HFFc6 (cell line): ENCODE measurements around the gene REPIN1. TPM values are rescaled to one million over a fixed set of nuclear protein-coding genes. Genes with fewer than 3 reads are reported as not detected.
A peak's percentile ranks its signal among the peaks of the same experiment; 100 is the strongest.
"Not testable (repeated sequence)": the region's sequence is repeated elsewhere in the genome, so short reads cannot be mapped to it uniquely, and the experiment has no call there.

Experiments used
- DNase-seq: peaks from one replicate; pipeline ENCODE4 v3.0.0-alpha.2; 2018
- H3K27ac Mint-ChIP-seq: 2 replicates; pipeline ENCODE4 v1.8.0; 2020; ENCODE audit warnings: mild to moderate bottlenecking, mixed read lengths
- H3K27me3 Mint-ChIP-seq: 2 replicates; pipeline ENCODE4 v1.8.0; 2021; ENCODE audit warnings: mild to moderate bottlenecking, moderate library complexity, mixed read lengths; ENCODE audit not compliant: insufficient read depth
- H3K36me3 Mint-ChIP-seq: 2 replicates; pipeline ENCODE4 v1.8.0; 2021; ENCODE audit warnings: low read depth, mixed read lengths
- H3K4me1 Mint-ChIP-seq: 2 replicates; pipeline ENCODE4 v1.8.0; 2020; ENCODE audit warnings: low read depth, mixed read lengths
- H3K4me3 Mint-ChIP-seq: 2 replicates; pipeline ENCODE4 v1.8.0; 2020; ENCODE audit warnings: mild to moderate bottlenecking, moderate library complexity, mixed read lengths
- H3K9me3 Mint-ChIP-seq: 2 replicates; pipeline ENCODE4 v1.8.0; 2020; ENCODE audit warnings: mild to moderate bottlenecking, mixed read lengths
- total RNA-seq, 6 experiments: library from RNA; stranded (reverse); fragmentation: NEBNext Ultra II Directional; extraction: Animal tissue kit (Norgen Biotek cat#: 25700); gene quantifications; 2 replicates in 1 of 6; 3 replicates in 5 of 6; pipeline ENCODE4 v1.2.3, GENCODE V29; 2021
- TF ChIP-seq, protein P1 (sequence below): fragments of 200-600 bp; sonication (generic); IDR thresholded peaks from 2 replicates; pipeline ENCODE4 v1.5.0; 2021; ENCODE audit warnings: antibody characterized with exemption, mild to moderate bottlenecking

Gene REPIN1
- total RNA-seq, 6 experiments from 2014 or later: 68.8 to 78.3 (median 75.5) TPM

GRCh38 chr7:150385302-150385723 lies 16.7 kb downstream of the REPIN1 start:
- H3K4me3 Mint-ChIP-seq: no peak overlapping the region
- no peak overlapping the region for H3K27ac Mint-ChIP-seq

DNA sequence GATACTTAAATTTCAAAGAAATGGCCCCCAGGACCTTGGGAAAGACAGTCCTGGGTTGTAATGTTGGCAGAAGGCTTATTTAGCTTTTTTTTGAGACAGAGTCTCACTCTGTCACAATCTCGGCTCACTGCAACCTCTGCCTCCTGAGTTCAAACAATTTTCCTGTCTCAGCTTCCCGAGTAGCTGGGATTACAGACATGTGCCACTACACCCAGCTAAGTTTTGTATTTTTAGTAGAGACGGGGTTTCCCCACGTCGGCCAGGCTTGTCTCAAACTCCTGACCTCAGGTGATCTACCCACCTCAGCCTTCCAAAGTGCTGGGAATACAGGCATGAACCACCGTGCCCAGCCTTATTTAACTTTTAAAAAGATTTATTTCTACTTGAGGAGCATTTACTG lies 17.3 kb downstream of the REPIN1 start:
- H3K9me3 Mint-ChIP-seq, H3K4me3 Mint-ChIP-seq, H3K27ac Mint-ChIP-seq: not testable (repeated sequence)

More at GRCh38 chr7:150385302-150385723, 16.7 kb downstream of the REPIN1 start:
- Mint-ChIP-seq H3K4me1 (peaks cover 16% of the 10 kb centered on the region), H3K36me3 (no peaks in the 10 kb centered on the region), H3K9me3 (no peaks in the 10 kb centered on the region), H3K27me3 (no peaks in the 10 kb centered on the region)
- TF ChIP-seq, protein P1, sequence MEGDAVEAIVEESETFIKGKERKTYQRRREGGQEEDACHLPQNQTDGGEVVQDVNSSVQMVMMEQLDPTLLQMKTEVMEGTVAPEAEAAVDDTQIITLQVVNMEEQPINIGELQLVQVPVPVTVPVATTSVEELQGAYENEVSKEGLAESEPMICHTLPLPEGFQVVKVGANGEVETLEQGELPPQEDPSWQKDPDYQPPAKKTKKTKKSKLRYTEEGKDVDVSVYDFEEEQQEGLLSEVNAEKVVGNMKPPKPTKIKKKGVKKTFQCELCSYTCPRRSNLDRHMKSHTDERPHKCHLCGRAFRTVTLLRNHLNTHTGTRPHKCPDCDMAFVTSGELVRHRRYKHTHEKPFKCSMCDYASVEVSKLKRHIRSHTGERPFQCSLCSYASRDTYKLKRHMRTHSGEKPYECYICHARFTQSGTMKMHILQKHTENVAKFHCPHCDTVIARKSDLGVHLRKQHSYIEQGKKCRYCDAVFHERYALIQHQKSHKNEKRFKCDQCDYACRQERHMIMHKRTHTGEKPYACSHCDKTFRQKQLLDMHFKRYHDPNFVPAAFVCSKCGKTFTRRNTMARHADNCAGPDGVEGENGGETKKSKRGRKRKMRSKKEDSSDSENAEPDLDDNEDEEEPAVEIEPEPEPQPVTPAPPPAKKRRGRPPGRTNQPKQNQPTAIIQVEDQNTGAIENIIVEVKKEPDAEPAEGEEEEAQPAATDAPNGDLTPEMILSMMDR: no peak
- no peak for DNase-seq

GRCh38 chr7:150388306-150388705 lies 19.7 kb downstream of the REPIN1 start:
- H3K36me3 Mint-ChIP-seq: peaks cover 7% of the 10 kb centered on the region
- no peak overlapping the region for H3K4me3 Mint-ChIP-seq
- H3K27ac Mint-ChIP-seq: no peak overlapping the region
- H3K9me3 Mint-ChIP-seq: no peaks in the 10 kb centered on the region
- TF ChIP-seq, protein P1: no peak
- no peaks in the 10 kb centered on the region for H3K27me3 Mint-ChIP-seq
- no peak for DNase-seq
- H3K4me1 Mint-ChIP-seq: peaks cover 30% of the 10 kb centered on the region

More for the DNA sequence above, 17.3 kb downstream of the REPIN1 start:
- H3K4me1 Mint-ChIP-seq: peaks cover 18% of the 10 kb centered on the region
- not testable (repeated sequence) for DNase-seq, H3K36me3 Mint-ChIP-seq, H3K27me3 Mint-ChIP-seq

DNA sequence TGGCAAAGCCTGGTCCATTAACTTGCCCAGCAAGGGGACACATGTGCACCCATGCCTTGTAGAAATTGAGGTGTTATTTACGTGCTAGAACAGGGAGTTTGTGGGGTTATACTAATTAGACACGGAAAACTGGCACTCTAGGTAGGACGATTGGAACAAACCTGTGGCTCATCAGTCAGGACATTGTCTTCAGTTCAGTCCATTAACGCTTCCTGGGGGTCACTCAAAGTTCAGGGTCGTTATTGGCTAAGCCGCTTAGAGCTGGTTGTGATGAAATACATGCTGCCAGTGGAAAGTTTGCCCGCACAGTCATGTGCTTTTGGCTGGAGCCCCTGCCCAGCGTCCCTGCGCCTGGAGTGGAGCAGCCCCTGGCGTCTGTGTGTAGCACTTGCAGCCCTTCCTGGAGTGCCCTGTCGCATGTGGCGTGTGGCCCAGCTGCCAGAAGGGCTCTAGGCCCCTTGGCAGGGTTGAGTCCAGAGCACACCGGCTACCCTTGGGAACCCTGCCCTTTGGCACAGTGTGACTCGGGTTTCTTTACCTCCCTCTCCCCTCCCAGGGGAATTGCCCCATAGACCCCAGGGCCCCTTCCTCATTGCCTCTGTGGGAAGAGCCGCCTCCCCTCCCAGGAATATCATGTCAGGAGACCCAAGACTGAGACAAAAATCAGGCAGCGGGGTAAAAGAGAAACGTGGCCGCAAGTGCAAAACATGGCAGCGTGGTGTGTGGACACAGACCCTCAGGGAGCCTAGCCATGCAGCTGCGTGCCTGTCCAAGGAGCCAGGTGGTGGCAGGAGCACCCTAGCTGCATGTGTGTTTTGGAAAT lies 20.3 kb downstream of the REPIN1 start:
- Mint-ChIP-seq H3K4me3 (no peak overlapping the region), H3K27ac (no peak overlapping the region), H3K36me3 (peaks cover 7% of the 10 kb centered on the region), H3K4me1 (peaks cover 30% of the 10 kb centered on the region), H3K9me3 (no peaks in the 10 kb centered on the region), H3K27me3 (no peaks in the 10 kb centered on the region)
- TF ChIP-seq, protein P1: 0 out of 2 replicates have a peak, but pooled peaks have one; percentile 11
- no peak for DNase-seq

DNA sequence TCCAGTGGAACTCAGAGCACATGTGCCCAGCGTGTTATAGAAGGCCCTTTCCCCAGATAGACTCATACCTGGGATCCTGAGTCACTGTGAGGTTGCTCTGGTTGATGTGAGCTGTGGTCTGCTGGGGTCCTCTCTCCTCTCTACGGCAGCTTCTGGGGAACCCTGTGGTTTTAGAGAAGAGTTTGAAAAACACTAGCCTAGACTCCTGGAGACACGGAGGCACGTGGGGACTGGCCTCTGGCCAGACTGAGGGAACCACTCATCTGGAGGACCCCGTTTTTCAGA lies 20.9 kb downstream of the REPIN1 start:
- Mint-ChIP-seq H3K36me3 (peaks cover 7% of the 10 kb centered on the region), H3K4me3 (no peak overlapping the region), H3K4me1 (peaks cover 36% of the 10 kb centered on the region), H3K27ac (no peak overlapping the region), H3K9me3 (no peaks in the 10 kb centered on the region), H3K27me3 (no peaks in the 10 kb centered on the region)
- DNase-seq: no peak
- TF ChIP-seq, protein P1: no peak

DNA sequence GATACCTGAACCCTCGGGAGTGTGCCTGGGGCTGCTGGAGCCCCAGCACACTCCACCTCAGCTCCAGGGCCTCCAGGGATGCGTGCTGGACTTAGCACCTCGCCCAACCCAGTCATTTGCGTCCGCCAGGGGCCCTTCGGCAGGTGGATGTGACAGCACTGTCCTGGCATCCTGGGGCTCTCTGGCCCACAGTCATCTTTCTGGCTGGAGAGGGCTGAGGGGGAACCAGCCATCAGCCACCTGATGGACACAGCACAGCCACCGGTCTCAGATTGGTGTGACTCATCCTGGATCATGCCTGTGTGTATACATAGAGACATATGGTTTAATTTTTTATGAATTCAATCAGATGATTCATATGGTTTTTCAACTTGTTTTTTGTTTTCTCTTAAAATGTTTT lies 21.6 kb downstream of the REPIN1 start:
- peak; percentile 25 for DNase-seq
- Mint-ChIP-seq H3K27me3 (no peaks in the 10 kb centered on the region), H3K4me1 (peaks cover 39% of the 10 kb centered on the region), H3K9me3 (no peaks in the 10 kb centered on the region), H3K36me3 (peaks cover 7% of the 10 kb centered on the region), H3K4me3 (no peak overlapping the region), H3K27ac (no peak overlapping the region)
- TF ChIP-seq, protein P1: no peak
